Fibroblast of the aortic adventitia (primary cell): ENCODE data around the gene PPM1K. TPM values are rescaled to one million over a fixed set of nuclear protein-coding genes. Genes with fewer than 3 reads are reported as not detected.
A peak's percentile ranks its signal among the peaks of the same experiment; 100 is the strongest.

ENCODE experiments used
- DNase-seq: peaks from one replicate; pipeline ENCODE4 v3.0.0-alpha.2; 2010; ENCODE audit warnings: low read depth
- H3K4me3 ChIP-seq: 2 replicates; pipeline ENCODE4 v1.5.1; 2011; ENCODE audit warnings: low read depth, mild to moderate bottlenecking, control low read depth, low read length, moderate library complexity
- CTCF ChIP-seq: IDR thresholded peaks from 2 replicates; pipeline ENCODE4 v1.5.1; 2011; ENCODE audit warnings: mild to moderate bottlenecking, low read length, control low read depth, inconsistent platforms; ENCODE audit not compliant: insufficient read depth
- total RNA-seq: library from RNA; depleted of rRNA; stranded (reverse); fragments of >200 nt; gene quantifications from 2 replicates; pipeline ENCODE4 v1.2.3, GENCODE V29; 2012; ENCODE audit warnings: low replicate concordance

The PPM1K gene
- 11.1 and 144 TPM in 2 replicates for total RNA-seq

GRCh38 chr4:88284439-88285234 lies at the start of gene PPM1K:
TSS of gene PPM1K (minus strand) at chr4:88284561. CDS start at chr4:88278583, 5,978 bp downstream.
- DNase-seq: peak; percentile 98
- peak; percentile 18 for TF ChIP-seq CTCF
- H3K4me3 ChIP-seq: peak within 1 kb of the TSS; percentile 90

- peak; percentile 84 for DNase-seq
- no peak for TF ChIP-seq CTCF
These were observed 49.5 kb upstream of the PPM1K start for GRCh38 chr4:88333741-88334405.

GRCh38 chr4:88327665-88328064 lies 43.3 kb upstream of the PPM1K start:
- no peak for DNase-seq
- no peak for TF ChIP-seq CTCF
- H3K4me3 ChIP-seq: no peak overlapping the region

More at GRCh38 chr4:88333741-88334405, 49.5 kb upstream of the PPM1K start:
- H3K4me3 ChIP-seq: no peak overlapping the region

- no peak overlapping the region for H3K4me3 ChIP-seq
- DNase-seq: peak; percentile 21
- no peak for TF ChIP-seq CTCF
These were observed 36.5 kb upstream of the PPM1K start for GRCh38 chr4:88320780-88321373.

GRCh38 chr4:88320224-88320779 lies 35.9 kb upstream of the PPM1K start:
- no peak for TF ChIP-seq CTCF
- DNase-seq: no peak
- no peak overlapping the region for H3K4me3 ChIP-seq

GRCh38 chr4:88318751-88319350 lies 34.5 kb upstream of the PPM1K start:
- no peak overlapping the region for H3K4me3 ChIP-seq
- TF ChIP-seq CTCF: no peak
- no peak for DNase-seq
